GM19193 (cell line): ENCODE data around the gene MPPED1.

Source experiments
- POLR2A ChIP-seq: IDR thresholded peaks from 4 replicates; pipeline ENCODE4 v1.6.1; 2011; ENCODE audit not compliant: insufficient read depth, insufficient read length; ENCODE audit errors: extremely low read depth

Gene MPPED1

GRCh38 chr22:43413826-43414225 lies 2.0 kb downstream of the MPPED1 start:
- TF ChIP-seq POLR2A = no peak

DNA sequence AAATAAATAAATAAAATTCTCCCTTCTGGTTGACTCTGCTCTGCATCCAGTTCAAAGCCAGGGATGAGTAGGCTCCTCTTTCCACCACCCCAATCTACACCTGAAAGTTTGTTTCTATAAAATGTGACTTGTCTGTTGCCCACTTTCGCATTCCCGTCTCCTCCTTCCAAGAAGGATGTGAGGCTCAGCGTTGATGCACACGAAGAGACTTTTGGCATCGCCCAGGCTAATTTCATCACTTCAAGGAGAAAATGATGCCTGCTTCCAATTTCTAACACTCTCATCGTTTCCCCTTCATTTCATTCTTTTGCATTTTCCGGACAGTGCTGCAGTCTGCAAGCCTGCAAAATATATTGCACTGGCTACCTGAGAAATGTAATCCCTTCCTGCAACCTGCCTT lies 3.9 kb downstream of the MPPED1 start:
- no peak for TF ChIP-seq POLR2A

GRCh38 chr22:43417555-43417954 lies 5.7 kb downstream of the MPPED1 start:
- TF ChIP-seq POLR2A = no peak

DNA sequence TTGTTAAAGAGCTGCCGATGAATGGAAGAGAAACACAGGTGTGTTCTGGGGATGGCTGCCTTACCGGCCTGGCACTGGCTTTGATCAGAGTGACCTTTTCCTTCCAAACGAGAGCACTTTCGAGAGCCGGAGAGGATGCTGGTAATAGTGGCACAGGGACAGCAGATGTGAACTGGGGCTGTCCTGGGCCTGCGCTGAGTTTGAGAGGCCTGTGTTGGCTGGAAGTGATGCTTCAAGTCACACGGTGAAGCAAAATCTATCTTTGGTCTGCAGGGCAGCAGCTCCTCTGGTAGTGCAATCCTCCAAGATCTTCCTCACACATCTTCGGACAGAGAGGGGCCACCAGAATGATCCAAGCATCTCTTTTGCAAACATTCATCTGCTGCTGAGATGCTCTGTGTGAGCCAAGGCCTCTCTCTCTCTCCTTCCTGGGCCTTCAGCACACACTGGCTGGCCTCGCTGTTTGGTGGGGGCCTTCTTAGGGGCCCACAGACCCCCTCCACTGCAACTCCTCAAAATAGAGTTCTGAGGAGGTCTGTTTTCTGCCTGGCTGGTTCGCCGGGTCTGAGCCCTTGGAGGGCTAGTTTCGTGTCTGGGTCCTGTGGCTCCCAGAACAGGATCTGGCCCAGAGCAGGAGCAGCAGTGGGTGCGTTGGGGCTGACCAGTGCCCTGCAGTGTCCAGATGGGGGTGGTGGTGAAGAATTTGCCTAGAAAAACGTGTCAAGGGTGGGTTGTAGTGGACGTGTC lies 6.4 kb downstream of the MPPED1 start:
- TF ChIP-seq POLR2A = no peak

- no peak for TF ChIP-seq POLR2A
Measured at GRCh38 chr22:43419371-43420080, 7.7 kb downstream of the MPPED1 start.

- TF ChIP-seq POLR2A = no peak
Measured at GRCh38 chr22:43421046-43421665, 9.3 kb downstream of the MPPED1 start.

GRCh38 chr22:43421914-43422615 lies 10.3 kb downstream of the MPPED1 start:
- TF ChIP-seq POLR2A = no peak

DNA sequence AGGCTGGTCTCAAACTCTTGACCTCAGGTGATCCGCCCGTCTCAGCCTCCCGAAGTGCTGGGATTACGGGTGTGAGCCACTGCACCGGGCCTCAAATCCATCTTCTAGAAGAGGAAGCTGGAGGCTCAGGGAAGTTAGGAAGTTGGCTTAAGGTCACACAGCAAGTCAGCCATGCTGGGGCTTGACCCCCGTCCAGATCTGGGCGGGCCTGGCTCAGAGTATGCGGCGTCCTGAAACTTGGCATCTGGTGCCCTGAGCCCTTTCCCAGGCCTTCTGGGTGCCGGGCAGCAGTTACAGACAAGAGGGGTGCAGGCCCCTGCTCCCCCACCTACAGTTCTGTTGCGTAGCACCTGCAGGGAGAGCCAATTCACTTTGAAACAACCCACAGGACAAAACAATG lies 11.2 kb downstream of the MPPED1 start:
- no peak for TF ChIP-seq POLR2A

- no peak for TF ChIP-seq POLR2A
Measured at GRCh38 chr22:43424201-43424600, 12.4 kb downstream of the MPPED1 start.

GRCh38 chr22:43424666-43425630 lies 13.1 kb downstream of the MPPED1 start:
- no peak for TF ChIP-seq POLR2A

DNA sequence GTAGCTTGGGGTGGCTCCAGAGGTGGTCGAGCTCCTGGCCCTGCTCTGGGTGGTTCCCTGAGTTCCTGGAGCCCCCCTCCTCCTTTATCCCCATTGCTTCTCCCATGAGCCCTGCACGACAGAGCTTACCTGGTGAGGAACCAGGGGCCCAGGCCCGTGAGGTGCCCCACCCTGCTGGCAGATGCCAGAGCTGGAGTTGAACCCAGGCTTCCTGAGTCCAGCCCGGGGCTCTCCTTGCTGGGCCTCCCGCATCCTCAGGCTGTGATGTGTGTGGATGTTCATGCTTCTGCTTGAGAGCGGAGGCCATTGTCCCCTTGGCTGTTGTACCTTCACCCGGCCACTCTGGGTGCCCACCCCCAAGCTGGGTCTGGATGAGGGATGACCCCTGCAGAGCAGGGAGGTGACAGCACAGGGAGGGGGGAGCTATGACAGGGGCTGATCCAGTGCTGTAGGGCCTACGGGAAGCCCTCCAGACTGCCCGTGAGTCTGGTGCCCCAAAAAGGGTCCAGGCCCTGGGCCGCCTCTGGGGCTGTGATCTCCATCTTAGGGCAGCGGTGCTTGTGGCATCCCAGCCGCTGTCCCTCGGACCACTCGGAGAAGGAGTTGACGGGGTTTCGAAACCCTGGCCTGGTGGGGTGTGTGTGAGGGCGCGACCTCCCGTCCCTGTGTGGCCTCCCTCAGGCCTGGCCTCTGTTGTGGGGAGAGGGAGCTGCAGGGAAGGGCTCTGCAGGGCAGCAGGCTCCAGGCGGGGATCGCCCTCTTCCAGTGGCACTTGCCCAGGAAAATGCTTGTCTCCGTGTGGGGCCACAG lies 14.4 kb downstream of the MPPED1 start:
- no peak for TF ChIP-seq POLR2A

- no peak for TF ChIP-seq POLR2A
Measured at GRCh38 chr22:43426816-43427215, 15.0 kb downstream of the MPPED1 start.

DNA sequence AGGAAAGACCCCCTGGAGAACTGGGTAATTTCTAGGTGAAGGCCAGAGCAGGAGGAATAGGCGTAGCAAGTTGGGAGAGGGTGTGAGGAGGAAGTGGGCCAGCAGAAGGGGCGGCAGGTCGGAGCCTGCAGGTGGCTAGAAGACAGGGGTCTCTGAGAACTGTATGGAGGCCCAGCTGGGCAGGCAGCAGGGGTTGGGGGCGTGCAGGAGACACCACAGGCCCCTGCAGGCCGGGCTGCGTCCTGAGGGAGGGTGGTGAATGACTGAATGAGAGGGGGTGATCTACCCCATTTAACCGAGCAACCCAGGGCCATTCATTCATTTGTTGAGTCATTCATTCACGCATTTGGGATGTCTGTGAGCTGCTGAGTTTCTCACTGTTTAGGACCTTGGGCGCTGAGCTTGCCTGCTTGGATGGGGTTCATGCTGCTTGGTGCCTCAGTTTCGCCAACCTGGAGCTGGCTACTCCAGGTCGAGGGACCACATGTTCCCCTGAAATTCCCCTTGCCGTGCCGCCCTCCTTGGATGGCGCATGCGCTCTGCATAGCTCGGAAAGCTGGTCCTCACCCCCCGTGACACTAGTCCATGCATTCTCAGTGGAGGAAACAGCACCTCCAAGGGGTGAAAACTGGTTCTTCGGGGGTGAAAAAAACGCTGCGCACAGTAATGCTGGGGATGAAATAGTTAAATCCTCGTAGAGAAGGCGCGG lies 15.6 kb downstream of the MPPED1 start:
- no peak for TF ChIP-seq POLR2A

GRCh38 chr22:43428005-43428485 lies 16.2 kb downstream of the MPPED1 start:
- TF ChIP-seq POLR2A = no peak
